GM23338 (cell line): ENCODE measurements around the gene VMAC.

Experiments
- CTCF ChIP-seq, 2 experiments: fragments of 200-600 bp in 1 of 2; sonication (generic) in 1 of 2; conservative IDR thresholded peaks; 2 replicates each; pipeline versions ENCODE4 v1.5.1 to v1.6.1; 2016 to 2017; ENCODE audit warnings: antibody characterized with exemption in 2 of 2, low read depth in 2 of 2, mild to moderate bottlenecking in 2 of 2, moderate library complexity in 1 of 2
- EZH2phosphoT487 ChIP-seq: fragments of 200-600 bp; sonication (generic); IDR thresholded peaks from one replicate; pipeline ENCODE4 v1.8.1; 2018; ENCODE audit warnings: antibody characterized with exemption; ENCODE audit not compliant: unreplicated experiment
- POLR2AphosphoS5 ChIP-seq: IDR thresholded peaks from 2 replicates; pipeline ENCODE4 v1.6.1; 2016; ENCODE audit warnings: antibody characterized with exemption, low read depth

GRCh38 chr19:5864725-5865486 is 39.8 kb upstream of the VMAC start:
- no peak for TF ChIP-seq EZH2phosphoT487
- no peak for TF ChIP-seq POLR2AphosphoS5
- 0 out of 4 replicates have a peak, but pooled peaks of 1 of the 2 experiments have one; percentile 29 for TF ChIP-seq CTCF (conservative IDR thresholded peaks at IDR 0.05; ENCODE audit: low read depth in 2 of 2)
